Prostate gland (tissue), 1 donor: ENCODE data around the gene ALG12.

Experiments used
- POLR2A ChIP-seq: fragments of 450-650 bp; IDR thresholded peaks from one replicate; pipeline ENCODE4 v1.6.1; 2016; ENCODE audit warnings: antibody characterized with exemption, mild to moderate bottlenecking
- POLR2AphosphoS5 ChIP-seq: sonication (generic); formaldehyde crosslinking; IDR thresholded peaks from one replicate; pipeline ENCODE4 v1.6.1; 2017; ENCODE audit warnings: antibody characterized with exemption

DNA sequence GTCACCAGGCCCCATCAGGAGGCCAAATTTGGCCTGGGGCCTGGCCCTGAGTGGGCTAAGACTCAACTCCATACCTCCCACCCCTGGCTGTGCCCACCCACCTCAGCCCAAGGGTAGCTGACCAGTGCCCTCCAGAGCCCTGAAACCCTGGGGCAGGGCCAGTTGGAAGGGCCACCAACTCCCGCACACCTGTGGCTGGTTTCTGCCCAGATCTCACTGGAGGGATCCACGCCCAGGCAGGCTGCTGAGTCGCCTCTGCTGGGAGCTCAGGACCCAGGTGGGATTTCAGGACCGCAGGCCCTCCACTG is 33.4 kb upstream of the ALG12 start:
- no peak for TF ChIP-seq POLR2A
- no peak for TF ChIP-seq POLR2AphosphoS5
